Loucy (cell line): ENCODE data around the gene CNTN5.

Experiments
- H2AFZ ChIP-seq: fragments of 200-600 bp; sonication (generic); 2 replicates; pipeline ENCODE4 v1.6.0; 2016; ENCODE audit warnings: antibody characterized with exemption, mild to moderate bottlenecking, low read length, moderate library complexity
- H3F3A ChIP-seq: fragments of 200-600 bp; 2 replicates; pipeline ENCODE4 v1.6.0; 2016; ENCODE audit warnings: antibody characterized with exemption, low read depth, mild to moderate bottlenecking
- H3K27me3 ChIP-seq: fragments of 200-600 bp; sonication (generic); 2 replicates; pipeline ENCODE4 v1.6.1; 2014; ENCODE audit warnings: low read length, mild to moderate bottlenecking; ENCODE audit not compliant: insufficient read depth, poor library complexity, severe bottlenecking
- H3K36me3 ChIP-seq: fragments of 200-600 bp; sonication (generic); 2 replicates; pipeline ENCODE4 v1.6.1; 2016; ENCODE audit warnings: low read length; ENCODE audit not compliant: insufficient read depth
- H3K4me1 ChIP-seq: fragments of 200-600 bp; sonication (generic); 2 replicates; pipeline ENCODE4 v1.5.1; 2014; ENCODE audit warnings: low read length, mild to moderate bottlenecking; ENCODE audit not compliant: insufficient read depth, poor library complexity, severe bottlenecking
- H3K4me2 ChIP-seq: fragments of 200-600 bp; sonication (generic); 2 replicates; pipeline ENCODE4 v1.6.0; 2014; ENCODE audit warnings: antibody characterized with exemption, low read length, low read depth, mild to moderate bottlenecking; ENCODE audit not compliant: poor library complexity, severe bottlenecking
- H3K4me3 ChIP-seq: fragments of 200-600 bp; sonication (generic); 2 replicates; pipeline ENCODE4 v1.5.1; 2014; ENCODE audit warnings: low read length, mild to moderate bottlenecking, mixed read lengths; ENCODE audit not compliant: poor library complexity, severe bottlenecking
- H3K79me2 ChIP-seq: fragments of 200-600 bp; sonication (generic); 2 replicates; pipeline ENCODE4 v1.6.1; 2014; ENCODE audit warnings: low read length; ENCODE audit not compliant: insufficient read depth
- H3K9ac ChIP-seq: fragments of 200-600 bp; sonication (generic); 2 replicates; pipeline ENCODE4 v1.6.0; 2014; ENCODE audit warnings: mild to moderate bottlenecking, low read depth, low read length, moderate library complexity; ENCODE audit not compliant: poor library complexity, severe bottlenecking
- H3K9me2 ChIP-seq: fragments of 200-600 bp; sonication (generic); replicated peaks from 2 replicates; pipeline ENCODE4 v1.6.1; 2016; ENCODE audit warnings: low read depth, low read length, mixed read lengths
- H3K9me3 ChIP-seq: fragments of 200-600 bp; sonication (generic); 2 replicates; pipeline ENCODE4 v1.6.1; 2014; ENCODE audit warnings: mild to moderate bottlenecking, antibody characterized with exemption, low read length, low read depth; ENCODE audit not compliant: insufficient read depth
- H4K20me1 ChIP-seq: fragments of 200-600 bp; sonication (generic); 2 replicates; pipeline ENCODE4 v1.6.0; 2014; ENCODE audit warnings: antibody characterized with exemption, low read length, mild to moderate bottlenecking; ENCODE audit not compliant: insufficient read depth, poor library complexity, severe bottlenecking
- EZH2phosphoT487 ChIP-seq: fragments of 200-600 bp; IDR thresholded peaks from 2 replicates; pipeline ENCODE4 v1.6.1; 2018; ENCODE audit warnings: antibody characterized with exemption, mild to moderate bottlenecking, moderate library complexity, borderline replicate concordance
- TF ChIP-seq, protein P1 (sequence below): fragments of 200-600 bp; sonication (generic); conservative IDR thresholded peaks from 2 replicates; pipeline ENCODE4 v1.5.1; 2014; ENCODE audit warnings: mild to moderate bottlenecking, antibody characterized with exemption, low read length

CNTN5 gene

DNA sequence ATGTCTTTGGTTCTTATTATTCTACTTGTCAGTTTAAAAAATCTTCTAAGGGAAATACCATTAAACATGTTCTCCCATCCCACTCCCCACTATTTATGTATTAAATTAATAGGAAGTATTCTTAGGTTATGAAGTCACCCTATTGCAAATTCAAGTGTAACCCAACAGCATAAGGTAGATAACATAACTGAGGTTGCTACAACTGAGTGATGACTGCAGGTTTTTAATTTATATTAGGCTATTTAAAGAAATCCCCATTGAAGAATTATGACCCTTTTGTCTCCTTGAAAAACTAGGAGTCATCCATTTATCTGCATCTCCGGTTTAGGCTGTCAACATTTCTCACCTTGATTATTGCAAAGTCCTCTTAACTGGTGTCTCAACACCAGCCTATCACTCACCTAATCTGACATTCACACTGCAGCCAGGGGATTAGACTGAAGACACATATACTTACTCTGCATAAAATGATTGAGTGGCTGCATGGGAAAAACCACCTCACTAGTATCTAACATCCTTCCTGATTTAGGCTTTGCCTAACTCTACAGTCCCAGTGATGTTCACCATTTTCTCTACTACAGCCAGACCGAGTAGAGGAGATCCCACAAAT is 649.4 kb downstream of the CNTN5 start:
- TF ChIP-seq EZH2phosphoT487: no peak
- TF ChIP-seq, protein P1, sequence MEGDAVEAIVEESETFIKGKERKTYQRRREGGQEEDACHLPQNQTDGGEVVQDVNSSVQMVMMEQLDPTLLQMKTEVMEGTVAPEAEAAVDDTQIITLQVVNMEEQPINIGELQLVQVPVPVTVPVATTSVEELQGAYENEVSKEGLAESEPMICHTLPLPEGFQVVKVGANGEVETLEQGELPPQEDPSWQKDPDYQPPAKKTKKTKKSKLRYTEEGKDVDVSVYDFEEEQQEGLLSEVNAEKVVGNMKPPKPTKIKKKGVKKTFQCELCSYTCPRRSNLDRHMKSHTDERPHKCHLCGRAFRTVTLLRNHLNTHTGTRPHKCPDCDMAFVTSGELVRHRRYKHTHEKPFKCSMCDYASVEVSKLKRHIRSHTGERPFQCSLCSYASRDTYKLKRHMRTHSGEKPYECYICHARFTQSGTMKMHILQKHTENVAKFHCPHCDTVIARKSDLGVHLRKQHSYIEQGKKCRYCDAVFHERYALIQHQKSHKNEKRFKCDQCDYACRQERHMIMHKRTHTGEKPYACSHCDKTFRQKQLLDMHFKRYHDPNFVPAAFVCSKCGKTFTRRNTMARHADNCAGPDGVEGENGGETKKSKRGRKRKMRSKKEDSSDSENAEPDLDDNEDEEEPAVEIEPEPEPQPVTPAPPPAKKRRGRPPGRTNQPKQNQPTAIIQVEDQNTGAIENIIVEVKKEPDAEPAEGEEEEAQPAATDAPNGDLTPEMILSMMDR: no peak
- no peaks in the 10 kb centered on the region for H3K9me3 ChIP-seq
- no peak overlapping the region for H3K4me2 ChIP-seq
- H3K4me1 ChIP-seq: no peaks in the 10 kb centered on the region
- no peaks in the 10 kb centered on the region for H3F3A ChIP-seq
- H3K36me3 ChIP-seq: no peaks in the 10 kb centered on the region
- H3K9ac ChIP-seq: no peak overlapping the region
- no peaks in the 10 kb centered on the region for H3K27me3 ChIP-seq
- H2AFZ ChIP-seq: no peak overlapping the region
- H3K79me2 ChIP-seq: no peaks in the 10 kb centered on the region
- H4K20me1 ChIP-seq: no peaks in the 10 kb centered on the region
- H3K4me3 ChIP-seq: no peak overlapping the region
- H3K9me2 ChIP-seq: no peaks in the 10 kb centered on the region

DNA sequence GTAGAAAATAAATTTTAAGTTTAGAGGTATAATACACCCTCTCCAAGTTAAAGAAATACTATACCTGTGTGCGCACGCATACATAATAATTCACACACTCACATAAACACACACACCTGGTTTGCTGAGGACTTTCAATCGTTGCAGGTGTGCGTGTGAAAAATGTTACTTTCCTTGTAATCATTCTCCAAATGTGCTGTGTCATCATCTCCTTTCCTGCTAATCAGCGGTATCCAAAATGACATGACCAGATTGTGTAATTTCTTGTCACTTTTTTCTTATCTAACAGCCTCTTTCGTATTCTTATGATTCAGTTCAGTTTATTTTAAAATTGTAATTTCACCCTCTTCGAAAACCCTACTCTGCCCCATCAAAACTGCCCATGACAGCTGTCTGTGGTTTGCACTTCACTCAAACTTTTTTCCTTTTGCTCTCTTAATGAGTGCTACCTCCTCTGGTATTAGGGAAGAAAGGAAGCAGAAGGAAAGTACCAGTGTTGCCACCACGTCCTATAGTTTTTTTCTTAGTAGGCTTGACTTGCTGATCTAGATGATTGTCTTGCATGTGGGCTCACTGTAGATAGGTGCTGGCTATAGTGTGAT is 651.2 kb downstream of the CNTN5 start:
- H2AFZ ChIP-seq: no peak overlapping the region
- H3F3A ChIP-seq: no peaks in the 10 kb centered on the region
- H3K79me2 ChIP-seq: no peaks in the 10 kb centered on the region
- no peaks in the 10 kb centered on the region for H3K27me3 ChIP-seq
- no peaks in the 10 kb centered on the region for H3K9me3 ChIP-seq
- H3K4me1 ChIP-seq: no peaks in the 10 kb centered on the region
- H3K4me2 ChIP-seq: no peak overlapping the region
- H3K36me3 ChIP-seq: no peaks in the 10 kb centered on the region
- H3K9me2 ChIP-seq: no peaks in the 10 kb centered on the region
- no peak for TF ChIP-seq EZH2phosphoT487
- TF ChIP-seq, protein P1: no peak
- H3K4me3 ChIP-seq: no peak overlapping the region
- H3K9ac ChIP-seq: no peak overlapping the region
- H4K20me1 ChIP-seq: no peaks in the 10 kb centered on the region

DNA sequence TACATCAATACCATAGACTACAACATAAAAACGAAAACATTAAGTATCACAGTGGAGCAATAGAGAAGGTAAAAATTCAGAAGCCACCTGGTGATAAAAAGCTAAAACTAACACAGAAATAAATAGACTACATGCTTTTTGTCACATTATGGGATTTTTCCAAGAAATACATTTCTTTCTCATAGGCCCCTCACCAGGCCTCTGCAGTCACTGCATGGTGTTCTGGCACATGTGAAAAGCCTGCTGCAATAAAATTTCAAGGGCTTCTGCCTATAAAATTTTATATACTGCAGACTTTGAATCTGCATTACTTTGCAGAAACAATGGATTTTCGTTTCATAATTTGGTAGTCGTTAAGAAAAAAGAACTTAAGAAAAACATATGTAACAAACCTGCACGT is 655.5 kb downstream of the CNTN5 start:
- no peaks in the 10 kb centered on the region for H3K27me3 ChIP-seq
- no peaks in the 10 kb centered on the region for H3F3A ChIP-seq
- H3K4me1 ChIP-seq: no peaks in the 10 kb centered on the region

More for the DNA sequence above, 655.5 kb downstream of the CNTN5 start:
- no peak overlapping the region for H2AFZ ChIP-seq
- H3K9me2 ChIP-seq: no peaks in the 10 kb centered on the region
- H3K79me2 ChIP-seq: no peaks in the 10 kb centered on the region
- no peaks in the 10 kb centered on the region for H3K9me3 ChIP-seq
- no peak for TF ChIP-seq EZH2phosphoT487
- TF ChIP-seq, protein P1: no peak
- H3K4me3 ChIP-seq: no peak overlapping the region
- H3K36me3 ChIP-seq: no peaks in the 10 kb centered on the region
- no peak overlapping the region for H3K4me2 ChIP-seq
- H3K9ac ChIP-seq: no peak overlapping the region
- H4K20me1 ChIP-seq: no peaks in the 10 kb centered on the region
